Stimulated activated naive B cell treated with anti-CD40 and anti-IgM and Interleukin-4, amounts not matched to agents 10 μg/mL and 1 μg/mL and 100 μg/mL, for 72 hours (primary cell): ENCODE results near the gene RERE.
"Not testable (repeated sequence)": the region's sequence is repeated elsewhere in the genome, so short reads cannot be mapped to it uniquely, and the experiment has no call there.

Experiments used
- ATAC-seq, 2 donors: fragments of 150-1000 bp; cut with Tn5 transposase; replicated peaks; 2 replicates each; pipeline ENCODE4 v1.10.0; 2021; ENCODE audit warnings: moderate library complexity in 1 of 2
- DNase-seq: peaks from one replicate; pipeline ENCODE4 v3.0.0; 2021
- H3K27ac Mint-ChIP-seq: one replicate; pipeline ENCODE4 v1.8.0; 2022; ENCODE audit warnings: mild to moderate bottlenecking, mixed read lengths
- H3K27me3 Mint-ChIP-seq, 2 donors: one replicate each; pipeline ENCODE4 v1.8.0; 2022; ENCODE audit warnings: mixed read lengths in 2 of 2
- H3K36me3 Mint-ChIP-seq, 2 donors: one replicate each; pipeline ENCODE4 v1.8.0; 2022; ENCODE audit warnings: mixed read lengths in 2 of 2, mild to moderate bottlenecking in 1 of 2
- H3K4me1 Mint-ChIP-seq, 2 donors: one replicate each; pipeline ENCODE4 v1.8.0; 2022; ENCODE audit warnings: mixed read lengths in 2 of 2, mild to moderate bottlenecking in 1 of 2
- H3K4me3 Mint-ChIP-seq, 2 donors: one replicate each; pipeline ENCODE4 v1.8.0; 2022; ENCODE audit warnings: mild to moderate bottlenecking in 2 of 2, mixed read lengths in 2 of 2, moderate library complexity in 1 of 2
- H3K9me3 Mint-ChIP-seq, 2 donors: one replicate each; pipeline ENCODE4 v1.8.0; 2022; ENCODE audit warnings: mixed read lengths in 2 of 2, mild to moderate bottlenecking in 1 of 2

Gene RERE

DNA sequence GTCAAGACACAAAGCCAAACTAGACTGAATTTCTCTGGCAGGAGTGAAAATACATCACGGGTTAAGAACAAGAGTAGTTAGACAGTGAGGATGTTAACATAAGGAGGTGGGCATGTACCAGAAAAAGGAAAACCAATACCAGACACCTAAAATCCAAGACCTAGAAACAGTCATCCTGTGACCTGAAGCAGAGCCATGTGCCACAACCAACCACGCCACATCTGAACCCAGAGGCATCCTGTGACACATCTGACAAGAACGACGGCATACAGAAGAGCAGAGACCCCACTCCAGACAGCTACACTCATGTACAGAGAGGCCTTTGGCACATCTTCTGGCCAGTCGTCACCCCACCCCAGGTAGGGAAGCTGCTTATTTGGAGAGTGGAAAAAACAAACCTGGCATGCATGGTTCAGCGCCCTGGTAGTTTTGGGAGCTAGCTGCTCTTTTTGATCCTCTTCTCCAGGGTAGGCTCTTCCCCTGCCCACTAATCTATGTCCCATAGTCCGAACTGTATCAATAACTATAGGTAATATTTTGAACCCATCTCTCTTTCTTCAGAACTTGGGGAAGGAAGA is 427.4 kb downstream of the RERE start:
- peaks cover 27 to 58% of the 10 kb centered on the region in 2 donors for H3K36me3 Mint-ChIP-seq
- ATAC-seq = no peak
- DNase-seq = no peak
- H3K27ac Mint-ChIP-seq = peak overlapping the region; percentile 59
- H3K4me1 Mint-ChIP-seq = peaks cover 47 to 66% of the 10 kb centered on the region in 2 donors
- no peaks in the 10 kb centered on the region for H3K9me3 Mint-ChIP-seq
- no peaks in the 10 kb centered on the region for H3K27me3 Mint-ChIP-seq
- H3K4me3 Mint-ChIP-seq = no peak overlapping the region

DNA sequence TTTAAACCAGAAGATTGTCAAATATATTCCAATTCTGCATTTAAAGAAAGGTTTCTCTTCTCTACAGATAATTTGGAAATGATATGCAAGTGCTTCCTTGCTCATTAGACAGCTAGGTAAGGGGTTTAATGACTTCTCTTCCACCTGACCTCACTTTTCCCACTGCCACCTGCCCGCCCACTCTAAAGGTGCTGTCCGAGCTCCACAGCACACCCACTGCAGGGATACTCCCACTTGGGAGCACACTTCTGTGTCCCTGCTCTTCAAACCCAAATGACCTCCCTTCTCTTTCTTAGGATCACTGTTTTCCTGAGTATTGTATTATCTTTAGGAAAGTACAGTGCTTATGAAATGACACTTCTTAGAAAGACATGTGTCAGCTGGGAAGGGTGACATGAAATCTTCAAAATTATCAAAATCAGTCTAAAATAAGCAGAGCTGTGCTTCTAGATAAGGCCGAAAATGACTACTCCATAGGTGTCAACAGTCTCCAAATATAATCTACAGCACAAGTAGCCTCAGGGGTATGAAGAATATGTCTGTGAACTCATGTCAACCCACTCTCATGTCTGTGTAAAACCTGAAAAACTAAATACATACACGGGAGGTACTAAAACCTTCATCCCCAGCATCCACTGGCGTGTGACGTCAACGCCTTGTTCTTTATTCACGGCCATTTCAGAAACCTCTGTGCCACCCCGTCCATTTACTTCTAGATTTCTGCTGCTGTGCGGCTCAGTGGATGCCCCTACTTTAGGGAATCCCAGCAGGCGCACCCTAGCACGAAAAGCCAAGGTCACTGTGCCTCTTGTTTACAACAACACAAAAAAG is 428.5 kb downstream of the RERE start:
- Mint-ChIP-seq H3K9me3 (no peaks in the 10 kb centered on the region), H3K27me3 (no peaks in the 10 kb centered on the region), H3K36me3 (peaks cover 22 to 58% of the 10 kb centered on the region in 2 donors), H3K4me1 (peaks cover 50 to 70% of the 10 kb centered on the region in 2 donors), H3K4me3 (no peak overlapping the region), H3K27ac (peak overlapping the region; percentile 42)
- no peak for DNase-seq
- ATAC-seq = no peak

DNA sequence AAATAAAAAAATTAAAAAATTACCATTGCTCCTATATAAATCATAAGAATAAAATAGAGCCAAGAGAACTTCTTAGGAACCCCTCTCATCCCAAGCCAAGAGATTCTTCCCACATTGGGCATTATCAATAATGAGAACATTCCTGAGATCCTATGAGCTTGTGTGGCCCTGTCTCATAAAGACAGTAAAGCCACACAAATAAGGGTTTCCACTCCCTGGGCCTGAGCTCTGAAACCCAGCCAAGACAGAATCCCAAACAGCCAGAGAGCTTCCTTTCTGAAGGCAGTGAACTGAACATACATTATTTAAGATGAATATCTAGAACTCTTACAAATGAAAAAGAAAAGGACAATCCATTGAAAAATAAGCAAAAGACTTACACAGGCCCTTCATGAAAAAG is 431.2 kb downstream of the RERE start:
- no peaks in the 10 kb centered on the region for H3K9me3 Mint-ChIP-seq
- H3K27ac Mint-ChIP-seq = peak overlapping the region; percentile 60
- H3K4me1 Mint-ChIP-seq = peaks cover 52 to 74% of the 10 kb centered on the region in 2 donors
- no peak overlapping the region for H3K4me3 Mint-ChIP-seq
- H3K36me3 Mint-ChIP-seq = peaks cover 22 to 54% of the 10 kb centered on the region in 2 donors
- no peak for DNase-seq
- ATAC-seq = no peak
- H3K27me3 Mint-ChIP-seq = no peaks in the 10 kb centered on the region

- Mint-ChIP-seq H3K4me1 (peaks cover 48 to 66% of the 10 kb centered on the region in 2 donors), H3K4me3 (no peak overlapping the region), H3K9me3 (no peaks in the 10 kb centered on the region), H3K27me3 (no peaks in the 10 kb centered on the region), H3K27ac (peak overlapping the region; percentile 42), H3K36me3 (peaks cover 17 to 48% of the 10 kb centered on the region in 2 donors)
- DNase-seq (no peak), ATAC-seq (no peak)
These were observed 432.9 kb downstream of the RERE start for GRCh38 chr1:8384577-8384976.

DNA sequence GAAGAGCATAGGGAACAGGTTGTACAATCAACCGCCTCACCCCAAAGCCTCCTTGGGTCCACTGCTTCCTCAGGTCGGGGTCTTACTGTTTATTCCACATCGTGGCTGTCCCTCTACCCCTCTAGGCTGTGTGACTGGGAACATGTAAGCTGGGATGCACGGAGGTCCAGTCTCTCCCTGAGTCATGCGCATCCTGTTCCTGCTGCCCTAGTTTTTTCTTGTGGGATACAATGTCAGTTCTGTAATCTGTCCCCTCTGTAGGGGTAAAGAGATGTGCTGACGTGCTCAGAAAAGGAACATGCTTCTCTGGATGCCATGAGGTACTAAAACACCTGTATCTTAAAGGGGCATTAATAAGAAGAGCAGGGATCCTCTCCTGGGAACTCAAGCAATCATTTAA is 433.4 kb downstream of the RERE start:
- DNase-seq (no peak), ATAC-seq (no peak)
- Mint-ChIP-seq H3K9me3 (no peaks in the 10 kb centered on the region), H3K27me3 (no peaks in the 10 kb centered on the region), H3K36me3 (peaks cover 18 to 43% of the 10 kb centered on the region in 2 donors), H3K27ac (peak overlapping the region; percentile 7), H3K4me1 (peaks cover 45 to 71% of the 10 kb centered on the region in 2 donors), H3K4me3 (no peak overlapping the region)

DNA sequence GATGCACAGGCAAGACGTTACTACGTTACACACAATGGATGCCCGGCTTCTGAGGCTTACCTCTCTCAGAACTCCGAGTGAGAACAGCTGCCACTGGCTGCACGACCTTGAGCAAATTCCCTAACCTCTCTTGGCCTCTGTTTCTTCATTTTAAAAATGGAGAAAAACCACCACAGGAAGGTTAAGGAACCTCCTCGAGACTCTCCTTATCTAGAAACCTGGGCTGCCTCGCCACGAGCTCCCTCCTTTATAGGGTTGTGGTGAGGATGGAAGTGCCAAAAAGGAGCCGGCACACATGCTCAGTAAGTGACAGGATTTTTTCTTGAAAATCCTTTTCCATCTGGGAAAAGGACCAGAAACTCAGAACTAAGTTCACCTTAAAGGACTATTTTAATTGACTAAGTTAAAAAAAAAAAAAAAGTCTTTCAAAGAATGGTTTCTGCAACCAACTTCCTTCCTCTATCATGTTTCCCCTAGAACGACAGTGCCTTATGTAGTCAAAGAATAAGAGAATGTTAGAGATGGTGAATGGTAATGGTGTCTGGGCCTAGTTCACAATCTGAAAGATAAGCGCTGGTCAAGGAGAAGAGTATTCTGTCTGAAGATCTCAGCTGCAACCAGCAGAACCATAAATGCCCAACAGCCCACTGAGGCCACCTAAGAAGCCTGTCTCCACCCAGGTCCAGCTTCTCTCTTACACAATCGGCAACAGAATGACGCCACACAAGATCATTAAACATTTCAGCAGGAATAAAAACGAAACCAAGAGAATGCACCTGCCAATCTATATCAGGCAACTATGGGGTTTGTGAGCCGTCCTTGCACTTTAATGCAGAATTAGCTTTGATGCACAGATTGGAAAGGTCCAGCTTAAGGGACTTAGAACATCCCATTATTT is 434.6 kb downstream of the RERE start:
- no peaks in the 10 kb centered on the region for H3K27me3 Mint-ChIP-seq
- peak overlapping the region; percentile 56 to 63 for H3K4me3 Mint-ChIP-seq
- DNase-seq (no peak), ATAC-seq (peak; percentile 39 to 49)
- peaks cover 48 to 81% of the 10 kb centered on the region in 2 donors for H3K4me1 Mint-ChIP-seq
- no peaks in the 10 kb centered on the region for H3K9me3 Mint-ChIP-seq
- H3K36me3 Mint-ChIP-seq = peaks cover 16 to 43% of the 10 kb centered on the region in 2 donors
- H3K27ac Mint-ChIP-seq = peak overlapping the region; percentile 74

GRCh38 chr1:8382051-8382505 is 435.4 kb downstream of the RERE start:
- Mint-ChIP-seq H3K27me3 (no peaks in the 10 kb centered on the region), H3K4me3 (peak overlapping the region in 1 of 2 donors; percentile 14), H3K36me3 (peaks cover 18 to 42% of the 10 kb centered on the region in 2 donors), H3K9me3 (no peaks in the 10 kb centered on the region), H3K27ac (peak overlapping the region; percentile 20), H3K4me1 (peaks cover 47 to 81% of the 10 kb centered on the region in 2 donors)
- DNase-seq (no peak), ATAC-seq (no peak)

DNA sequence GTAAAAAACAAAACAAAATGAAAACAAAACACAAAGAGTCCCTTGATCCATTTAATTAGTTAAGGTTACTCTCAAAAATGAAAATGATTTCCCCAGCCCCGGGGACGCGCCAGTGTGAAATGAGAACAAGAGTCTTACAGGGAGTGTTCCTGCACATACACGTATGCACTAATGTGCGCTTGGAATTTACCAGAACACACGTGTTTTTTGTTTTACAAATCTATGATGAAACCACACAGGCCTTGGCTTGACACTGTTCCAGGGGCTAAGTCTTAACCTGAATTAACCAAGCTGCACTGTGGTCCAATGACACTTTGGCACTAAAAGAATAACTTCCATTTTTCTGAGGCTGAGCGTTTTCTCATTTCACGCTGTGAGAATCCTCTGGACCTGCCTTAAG is 435.8 kb downstream of the RERE start:
- peaks cover 43 to 77% of the 10 kb centered on the region in 2 donors for H3K4me1 Mint-ChIP-seq
- H3K27ac Mint-ChIP-seq = no peak overlapping the region
- DNase-seq = no peak

DNA sequence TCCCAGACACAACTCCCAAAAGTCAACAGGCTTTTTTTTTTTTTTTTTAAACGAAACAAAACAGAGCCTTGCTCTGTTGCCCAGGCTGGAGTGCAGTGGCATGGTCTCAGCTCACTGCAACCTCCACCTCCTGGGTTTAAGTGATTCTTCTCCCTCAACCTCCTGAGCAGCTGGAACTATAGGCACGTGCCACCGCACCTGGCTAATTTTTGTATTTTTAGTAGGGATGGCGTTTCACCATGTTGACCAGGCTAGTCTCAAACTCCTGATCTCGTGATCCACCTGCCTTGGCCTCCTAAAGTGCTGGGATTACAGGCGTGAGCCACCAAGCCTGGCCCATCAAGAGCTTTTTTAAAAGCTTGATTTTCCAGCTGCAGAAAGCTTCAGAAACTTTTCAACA is 437.1 kb downstream of the RERE start:
- H3K27ac Mint-ChIP-seq, H3K9me3 Mint-ChIP-seq, H3K27me3 Mint-ChIP-seq, DNase-seq, ATAC-seq, H3K4me3 Mint-ChIP-seq: not testable (repeated sequence)
- Mint-ChIP-seq H3K4me1 (peaks cover 45 to 77% of the 10 kb centered on the region in 2 donors), H3K36me3 (peaks cover 15 to 39% of the 10 kb centered on the region in 2 donors)

More for the DNA sequence above, 435.8 kb downstream of the RERE start:
- Mint-ChIP-seq H3K27me3 (no peaks in the 10 kb centered on the region), H3K4me3 (no peak overlapping the region), H3K9me3 (no peaks in the 10 kb centered on the region), H3K36me3 (peaks cover 17 to 38% of the 10 kb centered on the region in 2 donors)
- no peak for ATAC-seq

DNA sequence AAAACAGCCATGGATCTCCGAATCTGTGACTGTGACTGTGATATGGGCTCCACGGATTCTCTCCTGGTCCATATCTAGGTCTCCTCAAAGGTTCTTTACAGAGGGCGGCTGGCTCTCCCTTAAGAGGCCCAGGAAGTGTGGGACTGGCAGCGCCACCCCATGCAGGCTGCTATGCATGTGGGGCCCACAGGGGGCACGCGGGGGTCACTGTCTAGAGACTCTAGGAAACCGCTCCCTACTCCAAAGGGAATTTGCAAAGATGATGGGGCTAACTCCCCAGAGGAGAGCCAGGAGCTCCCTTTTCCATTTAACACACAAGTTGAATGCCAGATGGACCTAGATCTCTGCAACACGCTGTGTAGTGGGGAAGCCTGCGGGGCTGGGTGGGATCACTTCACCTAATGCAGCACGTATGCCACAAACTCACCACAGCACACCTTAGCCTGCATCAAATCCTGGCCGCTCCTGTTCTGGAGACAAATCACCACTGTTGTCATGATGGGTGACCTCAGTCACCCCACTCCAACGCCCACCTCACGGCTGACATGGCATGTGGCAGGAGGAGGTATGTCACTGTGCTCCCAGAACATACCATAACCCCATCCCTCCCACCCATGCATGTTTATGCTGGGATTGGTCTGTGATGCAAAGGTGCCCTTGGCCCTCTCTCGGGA is 437.8 kb downstream of the RERE start:
- DNase-seq (no peak), ATAC-seq (no peak)
- peaks cover 44 to 75% of the 10 kb centered on the region in 2 donors for H3K4me1 Mint-ChIP-seq
- no peaks in the 10 kb centered on the region for H3K27me3 Mint-ChIP-seq
- no peaks in the 10 kb centered on the region for H3K9me3 Mint-ChIP-seq
- peaks cover 18 to 36% of the 10 kb centered on the region in 2 donors for H3K36me3 Mint-ChIP-seq
- H3K27ac Mint-ChIP-seq = no peak overlapping the region
- H3K4me3 Mint-ChIP-seq = no peak overlapping the region

DNA sequence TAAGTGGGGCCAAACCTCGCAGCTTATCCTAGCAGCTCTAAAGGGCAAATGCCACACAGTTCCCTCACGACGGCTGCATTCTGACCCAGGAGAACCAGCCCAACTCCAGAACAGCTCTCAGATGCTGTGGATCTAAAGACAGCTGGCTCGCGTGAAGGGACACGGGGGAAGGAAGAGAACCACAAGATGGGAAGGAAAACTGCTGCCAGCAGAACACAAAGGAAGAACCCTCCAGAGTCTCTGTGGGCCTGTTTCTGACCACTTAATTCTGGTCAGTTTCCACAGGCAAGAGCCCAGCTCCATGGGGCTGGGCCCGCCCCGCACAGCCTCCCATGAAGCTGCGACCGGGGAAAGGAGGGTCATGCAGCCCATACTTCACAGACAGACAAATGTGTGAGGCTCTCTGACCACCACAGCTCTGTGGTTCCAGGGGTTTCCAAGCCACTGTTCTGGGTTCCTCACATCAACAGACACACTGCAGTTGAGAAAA is 438.4 kb downstream of the RERE start:
- no peaks in the 10 kb centered on the region for H3K27me3 Mint-ChIP-seq
- ATAC-seq (no peak), DNase-seq (no peak)
- H3K36me3 Mint-ChIP-seq = peaks cover 22 to 38% of the 10 kb centered on the region in 2 donors
- H3K9me3 Mint-ChIP-seq = no peaks in the 10 kb centered on the region
- H3K4me1 Mint-ChIP-seq = peaks cover 46 to 75% of the 10 kb centered on the region in 2 donors
- H3K4me3 Mint-ChIP-seq = no peak overlapping the region
- H3K27ac Mint-ChIP-seq = peak overlapping the region; percentile 81

DNA sequence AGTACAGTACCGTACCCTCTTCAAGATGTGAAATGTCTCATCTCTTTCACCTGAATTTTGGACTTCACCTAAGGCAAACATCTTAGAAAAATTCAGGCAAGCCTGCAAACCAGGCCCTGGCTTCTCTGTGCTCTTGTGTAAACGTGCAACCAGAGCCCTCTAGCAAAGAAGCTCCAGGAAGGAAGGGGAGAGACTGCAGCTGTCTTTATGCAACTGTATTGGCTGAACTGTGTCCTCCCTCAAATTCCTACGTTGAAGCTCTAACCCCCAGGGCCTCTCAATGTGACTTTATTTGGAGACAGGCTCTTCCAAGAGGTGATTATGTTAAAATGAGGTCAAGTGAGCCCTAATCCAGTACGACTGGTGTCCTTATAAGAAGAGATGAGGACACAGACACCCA is 439.3 kb downstream of the RERE start:
- H3K36me3 Mint-ChIP-seq = peaks cover 19 to 37% of the 10 kb centered on the region in 2 donors
- no peak for ATAC-seq
- no peak for DNase-seq
- peak overlapping the region; percentile 81 for H3K27ac Mint-ChIP-seq
- H3K27me3 Mint-ChIP-seq = no peaks in the 10 kb centered on the region
- H3K9me3 Mint-ChIP-seq = no peaks in the 10 kb centered on the region
- no peak overlapping the region for H3K4me3 Mint-ChIP-seq
- peaks cover 44 to 75% of the 10 kb centered on the region in 2 donors for H3K4me1 Mint-ChIP-seq

DNA sequence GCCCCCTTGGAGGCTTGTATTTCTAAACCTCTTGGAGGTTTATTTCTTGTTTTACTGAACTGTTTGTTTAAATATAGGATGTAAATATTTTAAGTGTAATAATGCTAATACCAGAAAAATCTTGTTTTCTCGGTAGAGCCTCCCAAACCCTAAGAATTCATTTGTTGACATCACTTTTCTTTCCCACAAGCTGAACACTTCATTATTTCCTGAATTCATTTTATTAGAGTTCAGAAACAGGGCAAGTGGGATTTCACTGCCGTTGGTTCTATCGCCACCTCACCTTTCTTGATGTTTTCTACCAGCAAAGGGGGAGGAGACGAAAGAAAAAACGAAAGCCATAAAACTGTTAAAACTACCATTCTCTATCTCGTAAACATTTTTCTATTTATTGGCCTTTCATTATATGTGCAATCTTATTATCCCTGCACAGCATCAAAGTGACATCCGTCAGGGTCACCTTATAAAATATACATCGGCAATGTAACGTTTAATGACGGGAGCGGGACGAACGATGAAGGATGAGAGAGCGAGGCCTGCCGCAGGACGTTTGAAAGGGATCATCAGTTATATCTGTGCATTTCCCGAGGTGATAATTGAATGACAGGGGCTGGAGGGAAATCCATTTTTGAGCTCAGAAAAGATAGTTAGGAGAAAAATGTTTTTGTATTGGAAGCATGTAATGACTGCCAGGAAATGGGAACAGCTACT is 440.0 kb downstream of the RERE start:
- H3K4me3 Mint-ChIP-seq = no peak overlapping the region

More for the DNA sequence above, 440.0 kb downstream of the RERE start:
- peak overlapping the region; percentile 42 for H3K27ac Mint-ChIP-seq
- H3K9me3 Mint-ChIP-seq = no peaks in the 10 kb centered on the region
- no peaks in the 10 kb centered on the region for H3K27me3 Mint-ChIP-seq
- H3K4me1 Mint-ChIP-seq = peaks cover 41 to 68% of the 10 kb centered on the region in 2 donors
- no peak for DNase-seq
- no peak for ATAC-seq
- peaks cover 16 to 34% of the 10 kb centered on the region in 2 donors for H3K36me3 Mint-ChIP-seq
